ENCODE data around the gene NUP210L. TPM values are rescaled to one million over a fixed set of nuclear protein-coding genes. Genes with fewer than 3 reads are reported as not detected.

NUP210L gene
- total and polyA plus RNA-seq, 9 of the 15 experiments (the other 6 are each of a cell fraction or from before 2014, with no cell fraction given), result 0.01 to 0.04 TPM; not detected in 7

GRCh38 chr1:153976819-153977249, 178.0 kb downstream of the NUP210L start (continued):
- 0 out of 2 replicates have a peak, but pooled peaks have one; percentile 15 for TF ChIP-seq PKNOX1 (IDR thresholded peaks at IDR 0.05)
- 0 out of 2 replicates have a peak, but pooled peaks have one; percentile 52 for TF ChIP-seq KAT7 (CRISPR knock-in tag; IDR thresholded peaks at IDR 0.05; ENCODE audit: borderline replicate concordance)
- TF ChIP-seq GABPB1 (CRISPR knock-in tag; IDR thresholded peaks at IDR 0.05), result no peak
- TF ChIP-seq HMGN3 (IDR thresholded peaks at IDR 0.05; ENCODE audit: borderline replicate concordance, extremely low read depth, insufficient read length, low read depth, low read length), result no peak
- peak; percentile 40; the same call in 1 of the 2 replicates for TF ChIP-seq RNF2 (IDR thresholded peaks at IDR 0.05)
- TF ChIP-seq PURB (CRISPR knock-in tag; IDR thresholded peaks at IDR 0.05; ENCODE audit: low read depth), result no peak
- TF ChIP-seq KLF13 (tag; IDR thresholded peaks at IDR 0.05; ENCODE audit: borderline replicate concordance, low read depth), result 0 out of 2 replicates have a peak, but pooled peaks have one; percentile 8
- TF ChIP-seq SIN3A (IDR thresholded peaks at IDR 0.05; ENCODE audit: borderline replicate concordance in 2 of 2, control insufficient read depth in 1 of 2, low read depth in 2 of 2, low read length in 2 of 2), result peak in 1 of 2 experiments; percentile 71; a peak in 2 of 4 replicates
- TF ChIP-seq CBX1 (IDR thresholded peaks at IDR 0.05; ENCODE audit: low read depth), result peak; percentile 43; the same call in 1 of the 2 replicates
- TF ChIP-seq BRD4 (IDR thresholded peaks at IDR 0.05), result no peak
- TF ChIP-seq ZNF263 (CRISPR knock-in tag; IDR thresholded peaks at IDR 0.05; ENCODE audit: borderline replicate concordance), result no peak

Data from K562 (cell line).